OCI-LY1 (cell line): Measurements from ENCODE around the gene POSTN.

Source experiments
- CTCF ChIP-seq: fragments of 200-600 bp; sonication (generic), shearing (Covaris generic); IDR thresholded peaks from 2 replicates; pipeline ENCODE4 v1.5.1; 2017; ENCODE audit warnings: mild to moderate bottlenecking, antibody characterized with exemption, low read length, moderate library complexity, mixed read lengths
- EZH2 ChIP-seq: fragments of 200-600 bp; sonication (generic), shearing (Covaris generic); IDR thresholded peaks from 2 replicates; pipeline ENCODE4 v1.8.0; 2017; ENCODE audit warnings: borderline replicate concordance, mixed run types, mild to moderate bottlenecking, antibody characterized with exemption, low read length, moderate library complexity, mixed read lengths

GRCh38 chr13:37539170-37539569 is 59.4 kb downstream of the POSTN start:
- TF ChIP-seq CTCF (no peak), EZH2 (no peak)
